Measurements from ENCODE around the gene ACOT2.
"Not testable (repeated sequence)": the region's sequence is repeated elsewhere in the genome, so short reads cannot be mapped to it uniquely, and the experiment has no call there.

ACOT2 gene, protein sequence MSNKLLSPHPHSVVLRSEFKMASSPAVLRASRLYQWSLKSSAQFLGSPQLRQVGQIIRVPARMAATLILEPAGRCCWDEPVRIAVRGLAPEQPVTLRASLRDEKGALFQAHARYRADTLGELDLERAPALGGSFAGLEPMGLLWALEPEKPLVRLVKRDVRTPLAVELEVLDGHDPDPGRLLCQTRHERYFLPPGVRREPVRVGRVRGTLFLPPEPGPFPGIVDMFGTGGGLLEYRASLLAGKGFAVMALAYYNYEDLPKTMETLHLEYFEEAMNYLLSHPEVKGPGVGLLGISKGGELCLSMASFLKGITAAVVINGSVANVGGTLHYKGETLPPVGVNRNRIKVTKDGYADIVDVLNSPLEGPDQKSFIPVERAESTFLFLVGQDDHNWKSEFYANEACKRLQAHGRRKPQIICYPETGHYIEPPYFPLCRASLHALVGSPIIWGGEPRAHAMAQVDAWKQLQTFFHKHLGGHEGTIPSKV

DNA sequence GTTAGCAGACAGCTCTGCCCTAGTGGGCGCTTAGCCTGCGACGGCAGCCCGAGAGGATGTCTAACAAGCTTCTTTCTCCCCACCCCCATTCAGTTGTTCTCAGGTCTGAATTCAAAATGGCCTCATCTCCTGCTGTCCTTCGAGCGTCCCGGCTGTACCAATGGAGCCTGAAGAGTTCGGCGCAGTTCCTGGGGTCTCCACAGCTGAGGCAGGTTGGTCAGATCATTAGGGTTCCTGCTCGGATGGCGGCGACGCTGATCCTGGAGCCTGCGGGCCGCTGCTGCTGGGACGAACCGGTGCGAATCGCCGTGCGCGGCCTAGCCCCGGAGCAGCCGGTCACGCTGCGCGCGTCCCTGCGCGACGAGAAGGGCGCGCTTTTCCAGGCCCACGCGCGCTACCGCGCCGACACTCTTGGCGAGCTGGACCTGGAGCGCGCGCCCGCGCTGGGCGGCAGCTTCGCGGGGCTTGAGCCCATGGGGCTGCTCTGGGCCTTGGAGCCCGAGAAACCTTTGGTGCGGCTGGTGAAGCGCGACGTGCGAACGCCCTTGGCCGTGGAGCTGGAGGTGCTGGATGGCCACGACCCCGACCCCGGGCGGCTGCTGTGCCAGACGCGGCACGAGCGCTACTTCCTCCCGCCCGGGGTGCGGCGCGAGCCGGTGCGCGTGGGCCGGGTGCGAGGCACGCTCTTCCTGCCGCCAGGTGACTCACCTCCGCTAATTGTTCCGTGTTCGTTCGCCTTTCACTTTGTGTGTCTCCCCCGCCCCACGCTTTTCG is at the start of gene ACOT2:
ACOT2 (plus strand) TSS at position 29 of the 774 bp plus-strand sequence; CDS start at position 57, 28 bp downstream.
- DNase-seq (ENCODE audit: low spot score): peak; percentile 92

DNA sequence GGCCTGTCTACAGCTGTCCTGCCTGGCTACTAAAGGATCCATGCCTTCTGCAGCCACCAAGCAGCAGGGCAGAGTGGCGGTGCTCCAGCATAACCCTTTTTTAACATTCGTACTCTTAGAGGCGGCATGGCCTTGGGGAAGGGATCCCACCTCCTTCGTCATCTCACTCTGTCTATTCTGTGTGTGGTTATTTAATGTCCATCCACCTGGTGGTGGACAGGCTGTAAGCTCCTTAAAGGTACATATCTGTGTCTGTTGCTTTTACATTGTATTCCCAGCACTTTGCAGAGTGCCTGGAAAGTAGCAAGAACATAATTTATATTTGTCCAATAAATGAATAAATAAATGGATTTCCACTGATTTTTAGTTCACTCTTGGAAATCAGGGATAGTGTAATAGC is 47.8 kb upstream of the ACOT2 start:
- DNase-seq (ENCODE audit: low spot score): no peak

DNA sequence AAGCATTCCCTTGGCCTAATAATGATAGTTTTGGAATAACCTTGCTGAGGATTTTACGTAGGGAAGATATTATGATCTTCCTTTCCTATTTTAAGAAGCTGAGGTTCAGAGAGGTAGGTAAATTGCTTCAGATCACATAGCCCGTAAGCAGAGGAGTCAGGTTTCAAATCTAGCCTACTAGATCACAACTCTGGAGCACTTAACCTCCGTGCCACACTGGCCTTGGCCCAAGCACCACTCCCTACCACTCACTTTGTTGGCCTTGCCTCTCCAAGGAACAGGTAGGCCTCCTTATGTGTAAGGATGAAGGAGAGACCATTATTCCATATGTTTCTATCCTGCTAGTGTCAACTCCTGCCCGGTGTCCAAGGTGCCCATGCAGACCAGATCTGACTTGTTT is 44.5 kb upstream of the ACOT2 start:
- no peak for DNase-seq (ENCODE audit: low spot score)

DNA sequence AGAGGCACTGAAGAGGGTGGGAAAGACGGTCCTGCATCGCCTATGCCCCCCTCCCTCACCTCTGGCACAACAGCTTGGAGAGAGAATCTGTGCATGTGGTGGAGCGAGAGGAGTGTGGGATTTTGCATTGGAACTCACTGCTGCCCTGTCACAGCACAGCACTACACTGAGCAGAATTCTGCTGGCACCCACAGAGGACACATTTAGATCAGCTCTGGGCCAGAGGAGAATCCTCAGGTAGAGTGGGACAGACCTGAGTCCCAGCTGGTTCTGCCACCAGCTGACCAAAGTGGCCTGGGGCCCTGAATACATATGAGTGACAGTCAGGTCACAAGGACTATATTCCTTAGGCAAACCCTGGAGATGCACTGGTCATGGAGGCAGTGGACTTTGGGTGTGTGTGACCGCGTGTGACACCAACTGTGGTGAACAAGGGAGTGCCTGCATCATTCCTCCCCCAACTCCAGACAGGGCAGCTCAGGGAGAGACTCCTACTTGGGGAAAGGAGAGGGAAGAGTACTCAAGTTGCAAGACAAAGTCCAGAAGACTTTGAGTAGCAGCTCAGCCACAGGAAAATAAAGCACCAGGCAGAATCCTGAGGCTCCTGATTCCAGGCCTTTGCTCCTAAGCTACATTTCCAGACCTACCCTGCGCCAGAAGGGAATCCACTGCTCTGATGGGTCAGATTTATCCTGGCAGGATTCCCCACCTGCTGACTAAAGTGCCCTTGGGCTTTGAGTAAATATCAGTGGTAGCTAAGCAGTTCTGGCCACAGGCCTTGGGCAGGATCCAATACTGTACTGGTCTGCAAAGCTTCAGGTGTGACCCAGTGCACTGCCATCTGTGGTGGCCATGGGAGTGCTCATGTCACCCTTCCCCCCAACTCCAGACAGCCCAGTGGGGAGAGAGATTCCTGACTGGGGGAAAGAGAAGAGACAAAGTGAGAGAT is 42.7 kb upstream of the ACOT2 start:
- no peak for DNase-seq (ENCODE audit: low spot score)

DNA sequence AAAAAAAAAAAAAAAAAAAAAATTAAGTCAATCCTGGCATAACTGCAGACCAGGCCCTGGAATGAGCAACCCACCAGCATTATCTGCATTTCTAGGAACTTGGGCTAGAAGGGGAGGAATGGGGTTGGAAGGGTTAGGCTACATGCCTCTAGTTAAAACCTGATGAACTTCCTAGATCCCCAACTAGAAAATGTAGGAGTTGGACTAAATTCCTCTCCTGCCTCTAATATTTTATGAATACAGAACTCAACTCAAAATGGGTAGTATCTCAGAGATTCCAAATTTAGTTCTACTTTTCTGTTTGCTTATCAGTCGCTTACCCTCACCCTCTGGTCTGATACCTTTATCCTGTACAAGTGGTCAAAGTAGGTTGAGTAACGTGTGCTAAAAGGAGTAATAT is 39.7 kb upstream of the ACOT2 start:
- DNase-seq (ENCODE audit: low spot score): not testable (repeated sequence)

DNA sequence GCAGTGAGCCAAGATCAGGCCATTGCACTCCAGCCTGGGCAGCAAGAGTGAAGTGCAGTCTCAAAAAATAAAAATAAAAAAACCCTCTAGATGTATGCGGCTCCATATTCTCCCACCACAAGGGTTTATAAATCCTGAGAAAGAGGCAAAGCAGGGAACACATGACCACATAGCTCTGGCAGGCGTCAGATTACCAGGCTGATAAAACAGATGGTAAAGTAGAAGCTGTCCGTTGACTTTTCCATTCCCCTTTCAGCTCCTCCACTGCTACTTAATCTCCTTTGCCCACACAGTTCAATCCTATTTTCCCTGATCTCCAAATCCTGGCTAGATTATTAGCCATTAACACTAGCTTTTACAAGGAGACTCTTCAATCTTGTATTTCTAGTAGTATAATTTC is 37.0 kb upstream of the ACOT2 start:
- not testable (repeated sequence) for DNase-seq (ENCODE audit: low spot score)

DNA sequence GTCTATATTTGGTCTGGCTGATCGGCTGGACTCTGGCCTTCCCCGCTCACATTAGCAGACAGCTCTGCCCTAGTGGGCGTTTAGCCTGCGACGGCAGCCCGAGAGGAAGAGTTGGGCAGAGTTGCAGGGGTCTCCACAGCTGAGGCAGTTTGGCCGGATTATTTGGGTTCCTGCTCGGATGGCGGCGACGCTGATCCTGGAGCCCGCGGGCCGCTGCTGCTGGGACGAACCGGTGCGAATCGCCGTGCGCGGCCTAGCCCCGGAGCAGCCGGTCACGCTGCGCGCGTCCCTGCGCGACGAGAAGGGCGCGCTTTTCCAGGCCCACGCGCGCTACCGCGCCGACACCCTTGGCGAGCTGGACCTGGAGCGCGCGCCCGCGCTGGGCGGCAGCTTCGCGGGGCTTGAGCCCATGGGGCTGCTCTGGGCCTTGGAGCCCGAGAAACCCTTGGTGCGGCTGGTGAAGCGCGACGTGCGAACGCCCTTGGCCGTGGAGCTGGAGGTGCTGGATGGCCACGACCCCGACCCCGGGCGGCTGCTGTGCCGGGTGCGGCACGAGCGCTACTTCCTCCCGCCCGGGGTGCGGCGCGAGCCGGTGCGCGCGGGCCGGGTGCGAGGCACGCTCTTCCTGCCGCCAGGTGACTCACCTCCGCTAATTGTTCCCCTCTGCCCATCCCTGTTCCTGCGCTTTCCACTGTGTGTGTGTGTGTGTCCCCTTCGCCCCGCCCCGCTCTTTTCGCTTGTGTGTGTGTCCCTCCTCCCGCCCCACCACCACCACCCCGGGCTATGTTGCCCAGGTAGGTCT is 31.6 kb upstream of the ACOT2 start:
- not testable (repeated sequence) for DNase-seq (ENCODE audit: low spot score)

DNA sequence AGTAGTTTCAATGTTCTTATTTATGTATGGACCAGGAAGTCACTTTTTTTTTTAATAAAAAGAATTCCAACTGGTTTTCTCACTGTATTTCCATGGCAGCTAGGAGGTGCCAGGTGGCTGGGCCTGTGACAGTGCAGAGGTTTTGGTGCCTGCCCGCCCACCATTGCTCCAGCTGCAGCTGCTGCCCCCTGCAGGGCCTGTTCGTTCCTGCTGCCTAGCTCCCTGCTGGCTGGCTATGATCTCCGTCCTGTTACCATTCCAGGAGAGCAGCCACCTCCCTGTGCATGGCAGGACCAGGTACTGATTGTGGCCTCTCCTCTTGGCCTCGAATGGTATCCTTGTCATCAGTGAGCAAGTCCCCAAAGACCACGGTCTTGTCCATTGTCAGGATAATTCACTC is 30.0 kb upstream of the ACOT2 start:
- not testable (repeated sequence) for DNase-seq (ENCODE audit: low spot score)

DNA sequence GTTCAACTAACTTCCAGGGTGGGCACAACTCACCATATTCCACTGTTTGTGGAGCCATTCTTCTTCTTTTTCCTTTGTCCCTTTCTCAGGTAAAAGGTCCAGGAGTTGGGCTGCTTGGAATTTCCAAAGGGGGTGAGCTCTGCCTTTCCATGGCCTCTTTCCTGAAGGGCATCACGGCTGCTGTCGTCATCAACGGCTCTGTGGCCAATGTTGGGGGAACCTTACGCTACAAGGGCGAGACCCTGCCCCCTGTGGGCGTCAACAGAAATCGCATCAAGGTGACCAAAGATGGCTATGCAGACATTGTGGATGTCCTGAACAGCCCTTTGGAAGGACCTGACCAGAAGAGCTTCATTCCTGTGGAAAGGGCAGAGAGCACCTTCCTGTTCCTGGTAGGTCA is 26.1 kb upstream of the ACOT2 start:
- not testable (repeated sequence) for DNase-seq (ENCODE audit: low spot score)

DNA sequence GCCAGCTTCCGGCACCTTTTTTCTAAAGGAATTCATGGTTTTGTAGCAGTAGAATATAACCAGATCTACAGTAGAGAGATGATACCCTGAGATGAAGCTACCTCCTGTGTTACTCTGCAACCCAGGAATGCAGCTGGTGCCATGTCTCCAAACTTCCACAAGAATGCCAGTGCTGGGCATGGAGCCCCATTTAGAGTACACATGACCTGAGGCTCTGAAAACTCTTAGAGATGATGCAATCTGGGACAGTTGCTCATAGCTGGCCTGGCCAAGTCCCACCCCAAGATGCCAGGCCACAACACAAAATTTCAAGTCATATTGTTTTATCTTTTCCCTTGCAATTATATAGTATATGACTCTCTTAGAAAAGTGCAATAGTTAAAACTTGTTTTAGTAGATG is 23.7 kb upstream of the ACOT2 start:
- DNase-seq (ENCODE audit: low spot score): not testable (repeated sequence)

DNA sequence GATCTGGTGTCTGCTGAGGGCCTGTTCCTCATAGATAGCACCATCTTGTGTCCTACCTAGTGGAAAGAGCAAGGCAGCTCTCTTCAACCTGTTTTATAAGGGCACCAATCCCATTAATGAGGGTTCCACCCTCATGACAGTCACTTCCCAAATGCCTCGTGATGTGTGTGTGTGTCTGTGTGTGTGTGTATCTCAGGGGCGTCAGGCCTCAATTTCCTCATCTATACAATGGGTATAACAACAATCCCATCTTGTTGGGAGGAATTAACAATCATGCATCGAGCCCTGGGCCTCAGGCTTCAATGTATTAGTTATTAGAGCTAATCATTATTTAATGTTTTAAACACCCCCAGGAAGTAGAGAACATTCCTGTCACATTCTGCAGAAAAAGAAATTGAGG is 19.9 kb upstream of the ACOT2 start:
- not testable (repeated sequence) for DNase-seq (ENCODE audit: low spot score)

DNA sequence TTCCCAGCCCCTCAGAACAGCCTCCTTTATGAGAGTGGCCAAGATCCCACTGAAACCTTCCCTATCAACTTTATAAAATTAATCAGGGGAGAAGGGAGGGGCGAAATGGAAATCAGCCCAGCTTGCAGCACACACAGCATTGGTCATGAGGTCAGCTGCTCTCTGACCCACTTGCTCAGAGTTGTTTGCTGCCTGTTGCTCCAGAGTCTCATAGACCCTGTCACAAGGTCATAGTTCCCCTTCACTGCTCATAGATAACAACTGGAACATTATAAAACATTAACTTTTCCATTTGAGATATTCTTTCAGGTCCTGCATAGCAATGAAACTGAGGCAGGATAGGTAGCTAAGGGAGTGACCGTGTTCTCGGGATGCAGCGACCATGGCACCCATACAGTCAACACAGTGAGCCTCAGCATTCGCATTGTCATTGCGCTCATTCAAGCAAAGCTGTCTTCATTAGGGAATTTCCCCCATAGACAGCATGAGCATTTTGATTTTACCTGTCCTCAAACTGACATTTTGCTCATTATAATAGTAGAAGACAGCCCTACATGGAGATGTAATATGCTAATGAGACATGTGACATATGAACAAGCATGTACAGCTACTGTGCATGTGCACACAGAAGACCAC is 19.0 kb upstream of the ACOT2 start:
- not testable (repeated sequence) for DNase-seq (ENCODE audit: low spot score)

DNA sequence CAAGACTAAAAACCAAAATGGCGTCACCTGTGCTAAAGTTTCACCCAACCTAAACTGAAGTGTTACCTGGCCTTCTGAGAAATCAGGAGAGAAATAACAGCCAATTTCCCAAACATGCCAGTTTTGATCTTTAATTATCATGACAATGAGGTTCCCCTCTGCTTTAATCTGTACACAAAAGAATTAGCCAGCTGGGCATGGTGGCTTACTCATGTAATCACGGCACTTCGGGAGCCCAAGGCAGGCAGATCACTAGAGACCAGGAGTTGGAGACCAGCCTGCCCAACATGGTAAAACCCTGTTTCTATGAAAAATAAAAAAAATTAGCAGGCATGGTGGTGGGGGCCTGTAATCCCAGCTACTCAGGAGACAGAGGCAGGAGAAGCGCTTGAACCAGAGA is 15.2 kb upstream of the ACOT2 start:
- DNase-seq (ENCODE audit: low spot score): no peak

DNA sequence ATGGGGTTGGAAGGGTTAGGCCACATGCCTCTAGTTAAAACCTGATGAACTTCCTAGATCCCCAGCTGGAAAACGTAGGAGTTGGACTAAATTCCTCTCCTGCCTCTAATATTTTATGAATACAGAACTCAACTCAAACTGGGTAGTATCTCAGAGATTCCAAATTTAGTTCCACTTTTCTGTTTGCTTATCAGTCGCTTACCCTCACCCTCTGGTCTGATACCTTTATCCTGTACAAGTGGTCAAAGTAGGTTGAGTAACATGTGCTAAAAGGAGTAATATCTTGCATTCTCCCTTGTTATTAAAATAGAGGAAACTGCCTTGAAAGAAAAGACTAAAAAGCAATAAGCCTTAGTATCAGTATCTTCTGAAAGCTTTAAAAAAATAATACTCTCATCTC is 11.8 kb upstream of the ACOT2 start:
- DNase-seq (ENCODE audit: low spot score): not testable (repeated sequence)

DNA sequence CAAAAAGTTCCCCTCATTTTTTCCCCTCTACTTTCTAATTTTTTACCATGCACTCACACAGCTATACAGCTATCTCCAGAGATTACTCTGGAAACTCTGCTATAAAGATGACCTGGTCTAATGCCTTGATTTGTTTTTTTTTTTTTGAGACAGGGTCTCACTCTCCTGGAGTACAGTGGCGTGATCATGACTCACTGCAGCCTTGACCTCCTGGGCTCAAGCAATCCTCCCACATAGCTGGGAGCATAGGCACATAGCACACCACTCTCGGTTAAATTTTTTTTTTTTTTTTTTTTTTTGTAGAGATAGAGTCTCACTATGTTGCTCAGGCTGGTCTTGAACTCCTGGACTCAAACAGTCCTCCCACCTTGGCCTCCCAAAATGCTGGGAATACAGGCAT is 10.8 kb upstream of the ACOT2 start:
- not testable (repeated sequence) for DNase-seq (ENCODE audit: low spot score)

DNA sequence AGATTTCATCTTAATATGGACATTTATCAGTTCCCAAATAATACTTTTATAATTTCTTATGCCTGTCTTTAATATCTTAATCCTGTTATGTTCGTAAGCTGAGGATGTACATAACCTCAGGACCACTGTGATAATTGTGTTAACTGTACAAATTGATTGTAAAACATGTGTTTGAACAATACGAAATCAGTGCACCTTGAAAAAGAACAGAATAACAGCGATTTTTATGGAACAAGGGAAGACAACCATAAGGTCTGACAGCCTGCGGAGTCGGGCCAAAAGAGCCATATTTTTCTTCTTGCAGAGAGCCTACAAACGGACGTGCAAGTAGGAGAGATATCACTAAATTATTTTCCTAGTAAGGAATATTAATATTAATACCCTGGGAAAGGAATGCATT is 6.8 kb upstream of the ACOT2 start:
- not testable (repeated sequence) for DNase-seq (ENCODE audit: low spot score)

DNA sequence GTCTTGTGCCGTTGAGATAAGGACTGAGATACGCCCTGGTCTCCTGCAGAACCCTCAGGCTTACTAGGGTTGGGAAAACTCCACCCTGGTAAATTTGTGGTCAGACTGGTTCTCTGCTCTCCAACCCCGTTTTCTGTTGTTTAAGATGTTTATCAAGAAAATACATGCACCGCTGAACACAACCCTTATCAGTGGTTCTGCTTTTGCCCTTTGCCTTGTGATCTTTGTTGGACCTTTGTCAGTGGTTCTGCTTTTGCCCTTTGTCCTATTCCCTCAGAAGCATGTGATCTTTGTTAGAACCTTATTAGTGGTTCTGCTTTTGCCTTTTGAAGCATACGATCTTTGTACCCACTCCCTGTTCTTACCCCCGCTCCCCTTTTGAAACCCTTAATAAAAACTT is 6.3 kb upstream of the ACOT2 start:
- DNase-seq (ENCODE audit: low spot score): not testable (repeated sequence)

DNA sequence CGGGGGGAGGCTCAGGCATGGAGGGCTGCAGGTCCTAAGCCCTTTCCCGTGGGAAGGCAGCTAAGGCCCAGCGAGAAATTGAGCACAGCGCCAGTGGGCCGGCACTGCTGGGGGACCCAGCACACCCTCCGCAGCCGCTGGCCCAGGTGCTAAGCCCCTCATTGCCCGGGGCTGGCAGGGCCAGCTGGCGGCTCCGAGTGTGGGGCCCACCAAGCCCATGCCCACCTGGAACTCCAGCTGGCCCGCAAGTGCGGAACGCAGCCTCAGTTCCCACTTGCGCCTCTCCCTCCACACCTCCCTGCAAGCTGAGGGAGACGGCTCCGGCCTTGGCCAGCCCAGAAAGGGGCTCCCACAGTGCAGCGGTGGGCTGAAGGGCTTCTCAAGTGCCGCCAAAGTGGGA is 2.6 kb upstream of the ACOT2 start:
- not testable (repeated sequence) for DNase-seq (ENCODE audit: low spot score)

DNA sequence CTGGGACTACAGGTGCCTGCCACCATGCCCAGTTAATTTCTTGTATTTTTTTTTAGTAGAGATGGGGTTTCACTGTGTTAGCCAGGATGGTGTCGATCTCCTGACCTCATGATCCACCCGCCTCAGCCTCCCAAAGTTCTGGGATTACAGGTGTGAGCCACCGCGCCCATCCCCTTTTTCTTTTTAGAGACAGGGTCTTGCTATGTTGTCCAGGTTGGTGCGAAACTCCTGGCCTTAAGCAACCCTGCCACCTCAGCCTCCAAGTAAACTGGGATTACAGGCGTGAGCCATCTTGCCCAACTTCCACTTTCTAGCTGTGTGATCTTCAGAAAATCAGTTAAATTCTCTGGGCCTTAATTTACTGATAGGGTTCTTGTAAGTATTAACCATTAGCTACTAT is 2.1 kb upstream of the ACOT2 start:
- not testable (repeated sequence) for DNase-seq (ENCODE audit: low spot score)

DNA sequence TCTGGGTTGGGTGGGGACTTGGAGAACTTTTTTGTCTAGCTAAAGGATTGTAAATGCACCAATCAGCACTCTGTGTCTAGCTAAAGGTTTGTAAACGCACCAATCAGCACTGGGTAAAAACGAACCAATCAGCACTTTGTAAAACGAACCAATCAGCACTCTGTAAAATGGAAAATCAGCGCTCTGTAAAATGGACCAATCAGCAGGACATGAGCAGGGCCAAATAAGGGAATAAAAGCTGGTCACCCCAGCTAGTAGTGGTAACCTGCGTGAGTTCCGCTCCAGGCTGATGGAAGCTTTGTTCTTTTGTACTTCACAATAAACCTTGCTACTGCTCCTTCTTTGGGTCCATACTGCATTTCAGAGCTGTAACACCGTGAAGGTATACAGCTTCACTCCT is 1.7 kb upstream of the ACOT2 start:
- no peak for DNase-seq (ENCODE audit: low spot score)

Data from HuH-7 (cell line).